A549 (cell line): ENCODE results near the gene SCN4B.

Source experiments
- BHLHE40 ChIP-seq: IDR thresholded peaks from 2 replicates; pipeline ENCODE4 v1.6.1; 2012; ENCODE audit warnings: low read depth, low read length, inconsistent platforms
- CEBPB ChIP-seq, 2 experiments: fragments of >200 bp in 1 of 2; sonication (Bioruptor Twin) in 1 of 2; formaldehyde crosslinking in 1 of 2; IDR thresholded peaks; 2 replicates each; pipeline ENCODE4 v1.6.1; 2012 to 2016
- EP300 ChIP-seq, 2 experiments: fragments of >200 bp; sonication (Bioruptor Twin); formaldehyde crosslinking; IDR thresholded peaks; 2 replicates in 1 of 2; 3 replicates in 1 of 2; pipeline ENCODE4 v1.6.1; 2016 to 2017
- FOSL2 ChIP-seq, 2 experiments: fragments of 450-650 bp in 1 of 2; fragments of >200 bp in 1 of 2; sonication (Bioruptor Twin) in 1 of 2; formaldehyde crosslinking; IDR thresholded peaks; 2 replicates each; pipeline versions ENCODE4 v1.5.0 to v1.6.1; 2016 to 2020; ENCODE audit warnings: mild to moderate bottlenecking in 1 of 2, moderate library complexity in 1 of 2
- HDAC2 ChIP-seq: fragments of 200-600 bp; sonication (generic); IDR thresholded peaks from 2 replicates; pipeline ENCODE4 v1.6.1; 2016
- KDM5A ChIP-seq: fragments of 200-600 bp; sonication (generic); IDR thresholded peaks from 2 replicates; pipeline ENCODE4 v1.6.1; 2016; ENCODE audit warnings: antibody characterized with exemption, mild to moderate bottlenecking
- POLR2A ChIP-seq: IDR thresholded peaks from 2 replicates; pipeline ENCODE4 v1.6.1; 2012; ENCODE audit warnings: mild to moderate bottlenecking, low read length
- RAD21 ChIP-seq, 2 experiments: fragments of >200 bp in 1 of 2; sonication (Bioruptor Twin) in 1 of 2; formaldehyde crosslinking in 1 of 2; IDR thresholded peaks in 1 of 2; conservative IDR thresholded peaks in 1 of 2; 2 replicates in 1 of 2; 3 replicates in 1 of 2; pipeline ENCODE4 v1.6.1; 2012 to 2018; ENCODE audit warnings: inconsistent platforms in 1 of 2
- RFX5 ChIP-seq: fragments of 450-650 bp; IDR thresholded peaks from 2 replicates; pipeline ENCODE4 v1.7.1; 2014; ENCODE audit warnings: antibody characterized with exemption, mild to moderate bottlenecking, moderate library complexity
- RNF2 ChIP-seq: fragments of 200-600 bp; sonication (generic); IDR thresholded peaks from 2 replicates; pipeline ENCODE4 v1.6.1; 2016; ENCODE audit warnings: low read depth, mild to moderate bottlenecking, antibody characterized with exemption, moderate library complexity, borderline replicate concordance
- SMC3 ChIP-seq: fragments of >200 bp; sonication (Bioruptor Twin); formaldehyde crosslinking; IDR thresholded peaks from 3 replicates; pipeline ENCODE4 v1.6.1; 2018; ENCODE audit warnings: inconsistent platforms
- TF ChIP-seq, protein P1 (sequence below): fragments of >200 bp; sonication (Bioruptor Twin); formaldehyde crosslinking; IDR thresholded peaks from 3 replicates; pipeline ENCODE4 v1.5.1; 2016
- TF ChIP-seq, protein P2 (sequence below): fragments of 150-350 bp; IDR thresholded peaks from 2 replicates; pipeline ENCODE4 v1.6.1; 2014; ENCODE audit warnings: low read depth, mild to moderate bottlenecking, low read length
- TF ChIP-seq, protein P3 (sequence below): fragments of 200-600 bp; sonication (generic); IDR thresholded peaks from 2 replicates; pipeline ENCODE4 v1.6.1; 2016; ENCODE audit warnings: antibody characterized with exemption, mild to moderate bottlenecking, moderate library complexity

DNA sequence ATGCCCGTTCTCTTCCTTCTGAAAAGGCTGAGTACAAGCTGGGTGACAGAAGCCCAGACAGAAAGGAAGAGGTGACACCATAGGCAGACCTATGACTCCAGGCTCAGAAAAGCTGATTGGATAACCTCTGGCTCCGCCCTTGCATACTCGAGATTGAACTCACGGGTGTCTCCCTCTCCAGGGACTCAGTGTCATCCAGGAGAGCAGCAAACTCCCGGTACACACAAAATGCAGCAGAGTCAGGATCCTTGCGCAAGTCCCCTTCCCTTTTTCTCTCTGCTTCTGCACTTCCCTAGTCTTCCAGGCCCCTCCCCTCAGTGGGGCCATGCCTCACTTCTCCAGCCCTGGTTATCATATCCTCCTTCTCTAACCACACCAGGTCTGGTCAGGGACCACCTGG is 9.8 kb downstream of the SCN4B start:
- TF ChIP-seq, protein P1, sequence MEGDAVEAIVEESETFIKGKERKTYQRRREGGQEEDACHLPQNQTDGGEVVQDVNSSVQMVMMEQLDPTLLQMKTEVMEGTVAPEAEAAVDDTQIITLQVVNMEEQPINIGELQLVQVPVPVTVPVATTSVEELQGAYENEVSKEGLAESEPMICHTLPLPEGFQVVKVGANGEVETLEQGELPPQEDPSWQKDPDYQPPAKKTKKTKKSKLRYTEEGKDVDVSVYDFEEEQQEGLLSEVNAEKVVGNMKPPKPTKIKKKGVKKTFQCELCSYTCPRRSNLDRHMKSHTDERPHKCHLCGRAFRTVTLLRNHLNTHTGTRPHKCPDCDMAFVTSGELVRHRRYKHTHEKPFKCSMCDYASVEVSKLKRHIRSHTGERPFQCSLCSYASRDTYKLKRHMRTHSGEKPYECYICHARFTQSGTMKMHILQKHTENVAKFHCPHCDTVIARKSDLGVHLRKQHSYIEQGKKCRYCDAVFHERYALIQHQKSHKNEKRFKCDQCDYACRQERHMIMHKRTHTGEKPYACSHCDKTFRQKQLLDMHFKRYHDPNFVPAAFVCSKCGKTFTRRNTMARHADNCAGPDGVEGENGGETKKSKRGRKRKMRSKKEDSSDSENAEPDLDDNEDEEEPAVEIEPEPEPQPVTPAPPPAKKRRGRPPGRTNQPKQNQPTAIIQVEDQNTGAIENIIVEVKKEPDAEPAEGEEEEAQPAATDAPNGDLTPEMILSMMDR = no peak
- TF ChIP-seq POLR2A = no peak
- TF ChIP-seq FOSL2 (IDR thresholded peaks at IDR 0.05) = no peak
- TF ChIP-seq FOSL2 (CRISPR knock-in tag; IDR thresholded peaks at IDR 0.05) = no peak
- no peak for TF ChIP-seq EP300 (IDR thresholded peaks at IDR 0.05)
- TF ChIP-seq, protein P2, sequence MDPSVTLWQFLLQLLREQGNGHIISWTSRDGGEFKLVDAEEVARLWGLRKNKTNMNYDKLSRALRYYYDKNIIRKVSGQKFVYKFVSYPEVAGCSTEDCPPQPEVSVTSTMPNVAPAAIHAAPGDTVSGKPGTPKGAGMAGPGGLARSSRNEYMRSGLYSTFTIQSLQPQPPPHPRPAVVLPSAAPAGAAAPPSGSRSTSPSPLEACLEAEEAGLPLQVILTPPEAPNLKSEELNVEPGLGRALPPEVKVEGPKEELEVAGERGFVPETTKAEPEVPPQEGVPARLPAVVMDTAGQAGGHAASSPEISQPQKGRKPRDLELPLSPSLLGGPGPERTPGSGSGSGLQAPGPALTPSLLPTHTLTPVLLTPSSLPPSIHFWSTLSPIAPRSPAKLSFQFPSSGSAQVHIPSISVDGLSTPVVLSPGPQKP = no peak
- no peak for TF ChIP-seq RAD21 (conservative IDR thresholded peaks at IDR 0.05 in 1 of 2, IDR thresholded peaks at IDR 0.05 in 1 of 2)
- no peak for TF ChIP-seq RFX5
- TF ChIP-seq SMC3 = no peak
- TF ChIP-seq, protein P3, sequence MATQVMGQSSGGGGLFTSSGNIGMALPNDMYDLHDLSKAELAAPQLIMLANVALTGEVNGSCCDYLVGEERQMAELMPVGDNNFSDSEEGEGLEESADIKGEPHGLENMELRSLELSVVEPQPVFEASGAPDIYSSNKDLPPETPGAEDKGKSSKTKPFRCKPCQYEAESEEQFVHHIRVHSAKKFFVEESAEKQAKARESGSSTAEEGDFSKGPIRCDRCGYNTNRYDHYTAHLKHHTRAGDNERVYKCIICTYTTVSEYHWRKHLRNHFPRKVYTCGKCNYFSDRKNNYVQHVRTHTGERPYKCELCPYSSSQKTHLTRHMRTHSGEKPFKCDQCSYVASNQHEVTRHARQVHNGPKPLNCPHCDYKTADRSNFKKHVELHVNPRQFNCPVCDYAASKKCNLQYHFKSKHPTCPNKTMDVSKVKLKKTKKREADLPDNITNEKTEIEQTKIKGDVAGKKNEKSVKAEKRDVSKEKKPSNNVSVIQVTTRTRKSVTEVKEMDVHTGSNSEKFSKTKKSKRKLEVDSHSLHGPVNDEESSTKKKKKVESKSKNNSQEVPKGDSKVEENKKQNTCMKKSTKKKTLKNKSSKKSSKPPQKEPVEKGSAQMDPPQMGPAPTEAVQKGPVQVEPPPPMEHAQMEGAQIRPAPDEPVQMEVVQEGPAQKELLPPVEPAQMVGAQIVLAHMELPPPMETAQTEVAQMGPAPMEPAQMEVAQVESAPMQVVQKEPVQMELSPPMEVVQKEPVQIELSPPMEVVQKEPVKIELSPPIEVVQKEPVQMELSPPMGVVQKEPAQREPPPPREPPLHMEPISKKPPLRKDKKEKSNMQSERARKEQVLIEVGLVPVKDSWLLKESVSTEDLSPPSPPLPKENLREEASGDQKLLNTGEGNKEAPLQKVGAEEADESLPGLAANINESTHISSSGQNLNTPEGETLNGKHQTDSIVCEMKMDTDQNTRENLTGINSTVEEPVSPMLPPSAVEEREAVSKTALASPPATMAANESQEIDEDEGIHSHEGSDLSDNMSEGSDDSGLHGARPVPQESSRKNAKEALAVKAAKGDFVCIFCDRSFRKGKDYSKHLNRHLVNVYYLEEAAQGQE = no peak
- TF ChIP-seq HDAC2 = no peak
- no peak for TF ChIP-seq KDM5A
- no peak for TF ChIP-seq BHLHE40
- no peak for TF ChIP-seq RNF2
- no peak for TF ChIP-seq CEBPB (IDR thresholded peaks at IDR 0.05)
